Caki2 (cell line): ENCODE data around the gene NRBF2. TPM values are rescaled to one million over a fixed set of nuclear protein-coding genes. Genes with fewer than 3 reads are reported as not detected.
"Not testable (repeated sequence)": the region's sequence is repeated elsewhere in the genome, so short reads cannot be mapped to it uniquely, and the experiment has no call there.

Experiments used
- DNase-seq: peaks from one replicate; pipeline ENCODE4 v3.0.0-alpha.2; 2015; ENCODE audit warnings: low read depth
- in situ Hi-C: cut with HindIII; loops from 2 replicates; pipeline ENCODE4 v1.10.0; 2016; ENCODE audit warnings: low sequenced_read_pairs, low pct_unique_long_range_greater_than_20kb, mixed read lengths
- total RNA-seq: library from RNA; depleted of rRNA; stranded (reverse); fragments of >200 nt; shearing (Covaris generic); gene quantifications from 2 replicates; pipeline ENCODE4 v1.2.3, GENCODE V29; 2014; ENCODE audit warnings: low replicate concordance; rRNA removed

Gene NRBF2
- 25.9 and 36.5 TPM in 2 replicates for total RNA-seq

- in situ Hi-C loops = no loop called here
- DNase-seq = peak; percentile 98
Observed at GRCh38 chr10:63133056-63133820, at the start of gene NRBF2. Gene NRBF2 (plus strand): TSS chr10:63133328. CDS start chr10:63133471, 143 bp downstream.

DNA sequence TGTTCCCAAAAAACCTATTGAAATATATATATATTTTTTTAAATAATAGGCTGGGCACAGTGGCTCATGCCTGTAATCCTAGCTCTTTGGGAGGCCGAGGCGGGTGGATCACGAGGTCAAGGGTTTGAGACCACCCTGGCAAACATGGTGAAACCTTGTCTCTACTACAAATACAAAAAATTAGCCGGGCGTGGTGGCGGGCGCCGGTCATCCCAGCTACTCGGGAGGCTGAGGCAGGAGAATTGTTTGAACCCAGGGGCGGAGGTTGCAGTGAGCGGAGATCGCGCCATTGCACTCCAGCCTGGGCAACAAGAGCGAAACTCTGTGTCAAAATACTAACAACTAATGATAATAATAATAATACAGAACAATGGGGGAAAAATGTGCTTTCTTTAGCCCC lies 49.7 kb upstream of the NRBF2 start:
- DNase-seq = not testable (repeated sequence)

GRCh38 chr10:63083904-63084689 lies 49.0 kb upstream of the NRBF2 start:
- peak; percentile 51 for DNase-seq
- in situ Hi-C loops = no loop called here

More for the DNA sequence above, 49.7 kb upstream of the NRBF2 start:
- in situ Hi-C loops = not testable (repeated sequence)

GRCh38 chr10:63084690-63085382 lies 48.3 kb upstream of the NRBF2 start:
- in situ Hi-C loops = no loop called here
- no peak for DNase-seq

GRCh38 chr10:63093227-63093626 lies 39.9 kb upstream of the NRBF2 start:
- DNase-seq = no peak
- in situ Hi-C loops = no loop called here

- in situ Hi-C loops = no loop called here
- DNase-seq = no peak
Observed at GRCh38 chr10:63094405-63094804, 38.7 kb upstream of the NRBF2 start.

GRCh38 chr10:63094881-63095280 lies 38.2 kb upstream of the NRBF2 start:
- DNase-seq = no peak
- in situ Hi-C loops = no loop called here

- in situ Hi-C loops = no loop called here
- DNase-seq = no peak
Observed at GRCh38 chr10:63099734-63100133, 33.4 kb upstream of the NRBF2 start.

GRCh38 chr10:63101091-63101490 lies 32.0 kb upstream of the NRBF2 start:
- DNase-seq, in situ Hi-C loops: not testable (repeated sequence)

- DNase-seq, in situ Hi-C loops: not testable (repeated sequence)
Observed at GRCh38 chr10:63102279-63102883, 30.7 kb upstream of the NRBF2 start.

DNA sequence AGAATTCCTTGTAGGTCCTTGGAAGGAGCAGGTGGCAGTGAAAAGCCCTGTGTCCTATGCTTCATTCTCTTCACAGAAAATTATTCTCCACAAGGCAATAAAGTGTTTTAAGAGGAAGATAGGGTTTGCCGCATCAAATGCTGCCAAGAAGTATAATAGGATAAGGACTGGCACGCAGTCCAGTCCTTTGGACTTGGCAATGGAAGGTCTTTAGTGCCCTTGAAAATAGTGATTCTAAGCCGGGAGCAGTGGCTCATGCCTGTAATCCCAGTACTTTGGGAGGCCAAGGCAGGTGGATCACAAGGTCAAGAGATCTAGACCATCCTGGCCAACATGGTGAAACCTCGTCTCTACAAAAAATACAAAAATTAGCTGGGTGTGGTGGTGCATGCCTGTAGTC lies 29.9 kb upstream of the NRBF2 start:
- not testable (repeated sequence) for DNase-seq

DNA sequence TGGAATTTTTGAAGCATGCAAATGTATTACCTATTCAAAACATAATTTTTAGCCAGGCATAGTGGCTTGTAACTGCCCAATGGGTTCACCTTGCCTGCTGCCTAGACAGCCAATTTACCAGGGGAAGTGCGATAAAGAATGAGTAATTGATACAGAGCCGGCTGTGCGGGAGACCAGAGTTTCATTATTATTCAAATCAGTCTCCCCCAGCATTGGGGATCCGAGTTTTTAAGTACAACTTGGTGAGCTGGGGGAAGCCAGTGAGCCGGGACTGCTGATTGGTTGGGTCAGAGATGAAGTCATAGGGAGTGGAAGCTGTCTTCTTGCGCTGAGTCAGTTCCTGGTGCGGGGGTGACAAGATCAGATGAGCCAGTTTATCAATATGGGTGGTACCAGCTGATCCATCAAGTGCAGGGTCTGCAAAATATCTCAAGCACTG lies 29.1 kb upstream of the NRBF2 start:
- no peak for DNase-seq
- in situ Hi-C loops = no loop called here

More for the DNA sequence above, 29.9 kb upstream of the NRBF2 start:
- in situ Hi-C loops = not testable (repeated sequence)

- in situ Hi-C loops = no loop called here
- DNase-seq = no peak
Observed at GRCh38 chr10:63105225-63106110, 27.7 kb upstream of the NRBF2 start.

- in situ Hi-C loops = no loop called here
- DNase-seq = no peak
Observed at GRCh38 chr10:63106111-63106755, 26.9 kb upstream of the NRBF2 start.

GRCh38 chr10:63107943-63108437 lies 25.1 kb upstream of the NRBF2 start:
- in situ Hi-C loops = no loop called here
- DNase-seq = no peak

- in situ Hi-C loops = no loop called here
- DNase-seq = no peak
Observed at GRCh38 chr10:63110940-63111339, 22.2 kb upstream of the NRBF2 start.
